Osteocyte (in vitro differentiated cells): ENCODE results near the gene HEXIM2. TPM values are rescaled to one million over a fixed set of nuclear protein-coding genes. Genes with fewer than 3 reads are reported as not detected.
"Not testable (repeated sequence)": the region's sequence is repeated elsewhere in the genome, so short reads cannot be mapped to it uniquely, and the experiment has no call there.

Source experiments
- DNase-seq: peaks from one replicate; pipeline ENCODE4 v3.0.0; 2021; ENCODE audit warnings: mixed read lengths; ENCODE audit not compliant: unreplicated experiment; ENCODE audit errors: extremely low spot score
- H3K27ac Mint-ChIP-seq: one replicate; pipeline ENCODE4 v1.8.0; 2021; ENCODE audit warnings: mild to moderate bottlenecking, mixed read lengths; ENCODE audit not compliant: unreplicated experiment
- H3K27me3 Mint-ChIP-seq: one replicate; pipeline ENCODE4 v1.8.0; 2021; ENCODE audit warnings: mixed read lengths; ENCODE audit not compliant: unreplicated experiment
- H3K36me3 Mint-ChIP-seq: one replicate; pipeline ENCODE4 v1.8.0; 2021; ENCODE audit warnings: mixed read lengths; ENCODE audit not compliant: unreplicated experiment
- H3K4me1 Mint-ChIP-seq: one replicate; pipeline ENCODE4 v1.8.0; 2021; ENCODE audit warnings: mixed read lengths; ENCODE audit not compliant: unreplicated experiment
- H3K4me3 Mint-ChIP-seq: one replicate; pipeline ENCODE4 v1.8.0; 2021; ENCODE audit warnings: mild to moderate bottlenecking, moderate library complexity, mixed read lengths; ENCODE audit not compliant: unreplicated experiment
- H3K9me3 Mint-ChIP-seq: one replicate; pipeline ENCODE4 v1.8.0; 2021; ENCODE audit warnings: mixed read lengths; ENCODE audit not compliant: unreplicated experiment
- CTCF ChIP-seq: fragments of 200-600 bp; sonication (generic); IDR thresholded peaks from 2 replicates; pipeline ENCODE4 v1.5.0; 2021; ENCODE audit warnings: antibody characterized with exemption, mild to moderate bottlenecking, moderate library complexity
- total RNA-seq: library from RNA; stranded (reverse); gene quantifications from 2 replicates; pipeline ENCODE4 v1.2.1, GENCODE V29; 2021

Gene HEXIM2
- total RNA-seq, 1 donor from 2014 or later = 6.4 TPM

GRCh38 chr17:45197108-45197507, 35.4 kb downstream of the HEXIM2 start:
- Mint-ChIP-seq H3K4me1 (peaks cover 20% of the 10 kb centered on the region), H3K27ac (peak overlapping the region; percentile 38), H3K9me3 (no peaks in the 10 kb centered on the region), H3K36me3 (no peaks in the 10 kb centered on the region), H3K27me3 (no peaks in the 10 kb centered on the region), H3K4me3 (no peak overlapping the region)
- DNase-seq = no peak
- TF ChIP-seq CTCF = no peak

- TF ChIP-seq CTCF = peak; percentile 99
- Mint-ChIP-seq H3K9me3 (no peaks in the 10 kb centered on the region), H3K4me3 (no peak overlapping the region), H3K4me1 (peaks cover 20% of the 10 kb centered on the region), H3K27ac (peak overlapping the region; percentile 71), H3K36me3 (no peaks in the 10 kb centered on the region), H3K27me3 (no peaks in the 10 kb centered on the region)
- peak; percentile 97 for DNase-seq
Observed at GRCh38 chr17:45197555-45198334, 36.1 kb downstream of the HEXIM2 start.

GRCh38 chr17:45200701-45201100, 39.0 kb downstream of the HEXIM2 start:
- Mint-ChIP-seq H3K4me3 (no peak overlapping the region), H3K27ac (no peak overlapping the region), H3K4me1 (peaks cover 20% of the 10 kb centered on the region), H3K27me3 (peaks cover 16% of the 10 kb centered on the region), H3K9me3 (no peaks in the 10 kb centered on the region), H3K36me3 (no peaks in the 10 kb centered on the region)
- no peak for TF ChIP-seq CTCF
- DNase-seq = no peak

GRCh38 chr17:45201457-45201856, 39.8 kb downstream of the HEXIM2 start:
- Mint-ChIP-seq H3K36me3 (no peaks in the 10 kb centered on the region), H3K4me1 (peaks cover 20% of the 10 kb centered on the region), H3K27ac (no peak overlapping the region), H3K27me3 (peaks cover 19% of the 10 kb centered on the region), H3K9me3 (no peaks in the 10 kb centered on the region), H3K4me3 (no peak overlapping the region)
- no peak for DNase-seq
- TF ChIP-seq CTCF = no peak

GRCh38 chr17:45201880-45202279, 40.2 kb downstream of the HEXIM2 start:
- not testable (repeated sequence) for H3K4me3 Mint-ChIP-seq, H3K36me3 Mint-ChIP-seq, H3K9me3 Mint-ChIP-seq, DNase-seq, H3K27ac Mint-ChIP-seq
- H3K27me3 Mint-ChIP-seq = peaks cover 19% of the 10 kb centered on the region
- peaks cover 20% of the 10 kb centered on the region for H3K4me1 Mint-ChIP-seq
